ENCODE data around the gene TANGO2. TPM values are rescaled to one million over a fixed set of nuclear protein-coding genes. Genes with fewer than 3 reads are reported as not detected.

The TANGO2 gene
- total RNA-seq, 1 donor from 2014 or later = 10.0 TPM

- peaks cover 18% of the 10 kb centered on the region for H4K20me1 ChIP-seq (ENCODE audit: low read depth)
- no peak overlapping the region for H3K4me3 ChIP-seq
- no peak overlapping the region for H2AFZ ChIP-seq (replicated peaks)
Measured at GRCh38 chr22:20022231-20022977, 1.5 kb downstream of the TANGO2 start.

GRCh38 chr22:20022978-20023613, 2.2 kb downstream of the TANGO2 start:
- no peaks in the 10 kb centered on the region for H3K79me2 ChIP-seq (ENCODE audit: low read depth)
- Mint-ChIP-seq H3K4me1 (peaks cover 13% of the 10 kb centered on the region), H3K4me3 (peak overlapping the region; percentile 66), H3K36me3 (no peaks in the 10 kb centered on the region), H3K27me3 (ENCODE audit: insufficient read depth, low read depth) (peaks cover 23% of the 10 kb centered on the region), H3K9me3 (no peaks in the 10 kb centered on the region), H3K27ac (peak overlapping the region; percentile 81)
- H3K27me3 ChIP-seq = peaks cover 38% of the 10 kb centered on the region
- peaks cover 6% of the 10 kb centered on the region for H3K4me1 ChIP-seq
- H2AFZ ChIP-seq (replicated peaks) = no peak overlapping the region
- no peak for DNase-seq (ENCODE audit: low spot score)
- no peak overlapping the region for H3K27ac ChIP-seq
- H3K4me2 ChIP-seq = no peak overlapping the region
- H4K20me1 ChIP-seq (ENCODE audit: low read depth) = peaks cover 11% of the 10 kb centered on the region
- no peaks in the 10 kb centered on the region for H3F3A ChIP-seq (ENCODE audit: low read depth)
- no peak overlapping the region for H3K9ac ChIP-seq
- TF ChIP-seq EZH2 (IDR thresholded peaks at IDR 0.05) = no peak
- TF ChIP-seq EZH2phosphoT487 (IDR thresholded peaks at IDR 0.05) = no peak
- no peak for TF ChIP-seq CTCF (IDR thresholded peaks at IDR 0.05)
- no peak overlapping the region for H3K4me3 ChIP-seq
- H3K36me3 ChIP-seq = no peaks in the 10 kb centered on the region
- H3K9me3 ChIP-seq (ENCODE audit: low read depth) = no peaks in the 10 kb centered on the region

More at GRCh38 chr22:20022231-20022977, 1.5 kb downstream of the TANGO2 start:
- H3K9me3 ChIP-seq (ENCODE audit: low read depth) = no peaks in the 10 kb centered on the region
- no peak overlapping the region for H3K9ac ChIP-seq
- no peaks in the 10 kb centered on the region for H3K79me2 ChIP-seq (ENCODE audit: low read depth)
- Mint-ChIP-seq H3K27me3 (ENCODE audit: insufficient read depth, low read depth) (peaks cover 30% of the 10 kb centered on the region), H3K4me1 (peaks cover 17% of the 10 kb centered on the region), H3K9me3 (no peaks in the 10 kb centered on the region), H3K36me3 (no peaks in the 10 kb centered on the region), H3K27ac (no peak overlapping the region), H3K4me3 (peak overlapping the region; percentile 92)
- H3K27ac ChIP-seq = no peak overlapping the region
- TF ChIP-seq CTCF (IDR thresholded peaks at IDR 0.05) (no peak), EZH2 (IDR thresholded peaks at IDR 0.05) (no peak), EZH2phosphoT487 (IDR thresholded peaks at IDR 0.05) (no peak)
- H3K36me3 ChIP-seq = no peaks in the 10 kb centered on the region
- no peaks in the 10 kb centered on the region for H3F3A ChIP-seq (ENCODE audit: low read depth)
- peaks cover 45% of the 10 kb centered on the region for H3K27me3 ChIP-seq
- H3K4me2 ChIP-seq = no peak overlapping the region
- DNase-seq (ENCODE audit: low spot score) = no peak
- peaks cover 6% of the 10 kb centered on the region for H3K4me1 ChIP-seq

- Histone ChIP-seq H3K27ac (no peak overlapping the region), H3K4me2 (no peak overlapping the region), H3K36me3 (no peaks in the 10 kb centered on the region), H3K9ac (no peak overlapping the region), H3K4me1 (peaks cover 6% of the 10 kb centered on the region), H3K9me3 (ENCODE audit: low read depth) (no peaks in the 10 kb centered on the region), H4K20me1 (ENCODE audit: low read depth) (peaks cover 11% of the 10 kb centered on the region), H3K79me2 (ENCODE audit: low read depth) (no peaks in the 10 kb centered on the region), H3K4me3 (no peak overlapping the region), H3K27me3 (peaks cover 27% of the 10 kb centered on the region), H3F3A (ENCODE audit: low read depth) (no peaks in the 10 kb centered on the region), H2AFZ (replicated peaks) (no peak overlapping the region)
- no peaks in the 10 kb centered on the region for H3K36me3 Mint-ChIP-seq
- H3K4me1 Mint-ChIP-seq = peaks cover 13% of the 10 kb centered on the region
- peaks cover 17% of the 10 kb centered on the region for H3K27me3 Mint-ChIP-seq (ENCODE audit: insufficient read depth, low read depth)
- DNase-seq (ENCODE audit: low spot score) = no peak
- H3K27ac Mint-ChIP-seq = no peak overlapping the region
- TF ChIP-seq CTCF (IDR thresholded peaks at IDR 0.05) = no peak
- no peaks in the 10 kb centered on the region for H3K9me3 Mint-ChIP-seq
- H3K4me3 Mint-ChIP-seq = no peak overlapping the region
Measured at GRCh38 chr22:20024225-20024624, 3.3 kb downstream of the TANGO2 start.
